Liver (tissue), 2 donors: ENCODE measurements around the gene ITGB2.

ENCODE experiments used
- FOXA1 ChIP-seq: IDR thresholded peaks from 2 replicates; pipeline ENCODE4 v1.6.1; 2016; ENCODE audit warnings: antibody characterized with exemption
- SP1 ChIP-seq: IDR thresholded peaks from 2 replicates; pipeline ENCODE4 v1.6.1; 2018; ENCODE audit warnings: antibody characterized with exemption, mild to moderate bottlenecking
- donor health status: healthy.

DNA sequence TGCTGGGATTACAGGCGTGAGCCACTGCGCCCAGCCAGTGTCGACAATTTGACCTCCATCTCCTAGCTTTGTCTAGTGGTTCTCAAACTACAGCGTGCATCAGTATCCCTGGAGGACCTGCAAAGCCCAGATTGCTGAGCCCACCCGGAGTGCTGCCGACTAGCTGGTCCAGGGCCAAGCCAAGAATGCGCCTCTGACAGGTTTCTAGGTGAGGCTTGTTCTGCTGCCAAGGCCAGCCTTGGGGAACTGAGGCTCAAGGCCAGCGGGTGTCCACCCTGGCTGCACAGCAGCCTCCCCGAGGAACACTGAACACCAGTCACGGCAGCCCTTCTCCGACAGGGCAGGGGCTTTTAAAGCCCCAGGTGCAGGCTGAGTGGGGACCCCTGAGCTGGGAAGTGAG lies 37.4 kb downstream of the ITGB2 start:
- no peak for TF ChIP-seq FOXA1
- no peak for TF ChIP-seq SP1
